Esophagus squamous epithelium (tissue), 5 donors: Measurements from ENCODE around the gene SALL3. TPM values are rescaled to one million over a fixed set of nuclear protein-coding genes. Genes with fewer than 3 reads are reported as not detected.

Experiments
- DNase-seq: peaks from one replicate; lab custom pipeline; 2025; lab: John Stamatoyannopoulos, UW
- H3K27ac ChIP-seq, 4 donors: fragments of 200-600 bp; sonication (generic); one replicate each; pipeline ENCODE4 v1.5.1; 2016 to 2019; ENCODE audit warnings: mild to moderate bottlenecking in 1 of 4
- H3K27me3 ChIP-seq, 4 donors: fragments of 200-600 bp; sonication (generic); 1 replicate in 3 of 4; 2 replicates in 1 of 4; pipeline versions ENCODE4 v1.5.1 to v1.6.0; 2017 to 2021; ENCODE audit warnings: antibody characterized with exemption in 1 of 4
- H3K36me3 ChIP-seq, 3 donors: fragments of 200-600 bp; sonication (generic); one replicate each; pipeline ENCODE4 v1.5.1; 2016 to 2019
- H3K4me1 ChIP-seq, 3 donors: fragments of 200-600 bp; sonication (generic); one replicate each; pipeline ENCODE4 v1.5.1; 2017 to 2019
- H3K4me3 ChIP-seq, 4 donors: fragments of 200-600 bp; sonication (generic); 1 replicate in 3 of 4; 2 replicates in 1 of 4; pipeline ENCODE4 v1.5.1; 2016 to 2019; ENCODE audit warnings: mild to moderate bottlenecking in 2 of 4, moderate library complexity in 1 of 4
- H3K9me3 ChIP-seq, 3 donors: fragments of 200-600 bp; sonication (generic); one replicate each; pipeline ENCODE4 v1.5.1; 2016 to 2019
- CTCF ChIP-seq, 6 experiments: fragments of 450-650 bp in 4 of 6; fragments of 200-600 bp in 2 of 6; sonication (generic) in 2 of 6; IDR thresholded peaks; one replicate each; pipeline ENCODE4 v1.5.1; 2016 to 2019; ENCODE audit warnings: antibody characterized with exemption in 6 of 6, mild to moderate bottlenecking in 4 of 6, moderate library complexity in 4 of 6
- POLR2A ChIP-seq, 4 donors: fragments of 450-650 bp; IDR thresholded peaks; one replicate each; pipeline ENCODE4 v1.6.1; 2017; ENCODE audit warnings: antibody characterized with exemption in 4 of 4, mild to moderate bottlenecking in 4 of 4, moderate library complexity in 3 of 4
- WGBS, 2 donors: methylation state at CpG; one replicate each; pipeline ENCODE4 v1.1.5; 2018; 5-methylcytosine and 5-hydroxymethylcytosine counted together
- intact Hi-C: fragments of 100-400 bp; cut with DNase I; formaldehyde crosslinking; loops from one replicate; pipeline ENCODE4 v1.15.0; 2022
- total RNA-seq, 4 donors: library from RNA; depleted of rRNA; stranded (reverse); fragments of >200 nt; gene quantifications; one replicate each; pipeline ENCODE4 v1.1.0, GENCODE V29; 2016
- donor health status: DM: yes; HTN: yes; CAD: no.

The SALL3 gene
- total RNA-seq, 4 donors from 2014 or later, result not detected

GRCh38 chr18:78950386-78950785, 29.2 kb upstream of the SALL3 start:
- intact Hi-C loops, result no loop called here
- H3K4me3 ChIP-seq, result no peak overlapping the region
- H3K27ac ChIP-seq, result no peak overlapping the region
- WGBS, 2 donors, result 80% methylated on average over 10 of the region's 10 CpGs; no CpG with 5 or more reads in 1 of the 2 donors
- H3K4me1 ChIP-seq, result no peaks in the 10 kb centered on the region
- no peak for DNase-seq
- no peaks in the 10 kb centered on the region for H3K9me3 ChIP-seq
- no peaks in the 10 kb centered on the region for H3K36me3 ChIP-seq
- TF ChIP-seq POLR2A (IDR thresholded peaks at IDR 0.05) (no peak), CTCF (IDR thresholded peaks at IDR 0.05) (no peak)
- peaks cover 0 to 26% (median 0%) of the 10 kb centered on the region in 4 donors for H3K27me3 ChIP-seq

- peaks cover 0 to 9% (median 0%) of the 10 kb centered on the region in 4 donors for H3K27me3 ChIP-seq
- 80 to 83% methylated on average over 16 of the region's 17 CpGs for WGBS, 2 donors
- no peaks in the 10 kb centered on the region for H3K9me3 ChIP-seq
- intact Hi-C loops, result no loop called here
- TF ChIP-seq CTCF (IDR thresholded peaks at IDR 0.05), result no peak
- TF ChIP-seq POLR2A (IDR thresholded peaks at IDR 0.05), result no peak
- no peaks in the 10 kb centered on the region for H3K36me3 ChIP-seq
- H3K27ac ChIP-seq, result no peak overlapping the region
- DNase-seq, result no peak
- no peak overlapping the region for H3K4me3 ChIP-seq
- no peaks in the 10 kb centered on the region for H3K4me1 ChIP-seq
Measured at GRCh38 chr18:78953566-78953965, 26.1 kb upstream of the SALL3 start.

- DNase-seq, result no peak
- TF ChIP-seq CTCF (IDR thresholded peaks at IDR 0.05) (no peak), POLR2A (IDR thresholded peaks at IDR 0.05) (no peak)
- 82 to 86% methylated on average over 11 to 17 of the region's 17 CpGs for WGBS, 2 donors
- no peak overlapping the region for H3K4me3 ChIP-seq
- H3K4me1 ChIP-seq, result no peaks in the 10 kb centered on the region
- no peaks in the 10 kb centered on the region for H3K9me3 ChIP-seq
- H3K27me3 ChIP-seq, result no peaks in the 10 kb centered on the region
- intact Hi-C loops, result no loop called here
- H3K36me3 ChIP-seq, result no peaks in the 10 kb centered on the region
- no peak overlapping the region for H3K27ac ChIP-seq
Measured at GRCh38 chr18:78955051-78955450, 24.6 kb upstream of the SALL3 start.

GRCh38 chr18:78957140-78957539, 22.5 kb upstream of the SALL3 start:
- TF ChIP-seq CTCF (IDR thresholded peaks at IDR 0.05), result no peak
- TF ChIP-seq POLR2A (IDR thresholded peaks at IDR 0.05), result no peak
- no peaks in the 10 kb centered on the region for H3K36me3 ChIP-seq
- H3K4me1 ChIP-seq, result no peaks in the 10 kb centered on the region
- 86 to 88% methylated on average over 14 of the region's 14 CpGs for WGBS, 2 donors
- H3K4me3 ChIP-seq, result no peak overlapping the region
- intact Hi-C loops, result no loop called here
- no peak overlapping the region for H3K27ac ChIP-seq
- H3K27me3 ChIP-seq, result no peaks in the 10 kb centered on the region
- no peaks in the 10 kb centered on the region for H3K9me3 ChIP-seq
- DNase-seq, result no peak

DNA sequence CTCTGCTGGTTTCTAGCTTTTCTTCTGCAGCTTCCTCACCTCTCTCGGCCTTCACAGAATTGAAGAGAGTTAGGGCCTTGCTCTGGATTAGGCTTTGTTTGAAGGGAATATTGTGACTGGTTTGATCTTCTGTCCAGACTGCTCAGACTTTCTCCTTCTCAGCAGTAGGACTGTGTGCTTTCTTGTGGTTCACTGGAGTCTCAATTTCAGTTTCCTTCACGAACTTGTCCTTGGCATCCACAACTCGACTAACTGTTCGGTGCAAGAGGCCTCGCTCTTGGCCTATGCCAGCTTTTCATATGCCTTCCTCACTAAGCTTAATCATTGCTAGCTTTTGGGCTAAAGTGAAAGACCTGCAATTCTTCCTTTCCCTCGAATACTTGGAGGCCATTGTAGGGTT, 18.9 kb upstream of the SALL3 start:
- Histone ChIP-seq H3K4me3 (no peak overlapping the region), H3K36me3 (no peaks in the 10 kb centered on the region), H3K4me1 (no peaks in the 10 kb centered on the region), H3K27me3 (no peaks in the 10 kb centered on the region), H3K9me3 (no peaks in the 10 kb centered on the region), H3K27ac (no peak overlapping the region)
- intact Hi-C loops, result no loop called here
- 74 to 86% methylated on average over 6 of the region's 6 CpGs for WGBS, 2 donors
- TF ChIP-seq CTCF (IDR thresholded peaks at IDR 0.05) (no peak), POLR2A (IDR thresholded peaks at IDR 0.05) (no peak)
- no peak for DNase-seq
